ENCODE measurements around the gene COBLL1. TPM values are rescaled to one million over a fixed set of nuclear protein-coding genes. Genes with fewer than 3 reads are reported as not detected.

COBLL1 gene
- total and polyA plus RNA-seq, 3 donors from 2014 or later: 5.4 to 17.3 (median 14.5) TPM

GRCh38 chr2:164692958-164693357 is 148.7 kb downstream of the COBLL1 start:
- H3K4me1 ChIP-seq: no peaks in the 10 kb centered on the region
- H3K27me3 ChIP-seq: no peaks in the 10 kb centered on the region
- TF ChIP-seq POLR2A (IDR thresholded peaks at IDR 0.05) (no peak), CTCF (IDR thresholded peaks at IDR 0.05) (no peak)
- 78 to 84% methylated on average over 2 of the region's 2 CpGs for WGBS, 2 donors
- intact Hi-C loops (cut with DNase I; ENCODE audit: low total_unique reads): no loop called here
- no peak overlapping the region for H3K27ac ChIP-seq
- no peaks in the 10 kb centered on the region for H3K36me3 ChIP-seq (ENCODE audit: low read depth, missing control alignments)
- no peak overlapping the region for H3K4me3 ChIP-seq
- H3K9me3 ChIP-seq: no peaks in the 10 kb centered on the region
- DNase-seq: no peak

DNA sequence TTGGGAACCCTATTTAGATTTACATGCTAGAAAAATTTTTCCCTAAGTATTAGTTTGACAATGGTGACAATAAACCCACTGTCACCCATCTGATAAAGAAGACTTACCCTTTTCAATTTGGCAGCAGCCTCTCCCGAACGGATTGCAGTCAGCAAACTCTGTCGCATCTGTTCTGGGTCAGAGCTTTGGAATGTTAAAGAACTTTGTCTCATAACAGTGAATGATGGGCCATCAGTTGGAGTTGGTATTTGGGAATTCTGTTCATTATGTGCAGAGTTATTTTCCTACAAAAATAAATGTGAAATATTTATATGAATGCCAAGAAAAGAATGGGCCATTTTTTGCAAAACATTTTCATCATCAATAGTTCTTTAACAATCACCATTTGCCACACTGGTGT is 149.5 kb downstream of the COBLL1 start:
- TF ChIP-seq POLR2A (IDR thresholded peaks at IDR 0.05) (no peak), CTCF (IDR thresholded peaks at IDR 0.05) (no peak)
- no peaks in the 10 kb centered on the region for H3K4me1 ChIP-seq
- H3K4me3 ChIP-seq: no peak overlapping the region
- H3K27ac ChIP-seq: no peak overlapping the region
- intact Hi-C loops (cut with DNase I; ENCODE audit: low total_unique reads): no loop called here
- H3K9me3 ChIP-seq: no peaks in the 10 kb centered on the region
- no peaks in the 10 kb centered on the region for H3K27me3 ChIP-seq
- H3K36me3 ChIP-seq (ENCODE audit: low read depth, missing control alignments): no peaks in the 10 kb centered on the region
- no peak for DNase-seq
- 69 to 74% methylated on average over 3 of the region's 3 CpGs for WGBS, 2 donors

DNA sequence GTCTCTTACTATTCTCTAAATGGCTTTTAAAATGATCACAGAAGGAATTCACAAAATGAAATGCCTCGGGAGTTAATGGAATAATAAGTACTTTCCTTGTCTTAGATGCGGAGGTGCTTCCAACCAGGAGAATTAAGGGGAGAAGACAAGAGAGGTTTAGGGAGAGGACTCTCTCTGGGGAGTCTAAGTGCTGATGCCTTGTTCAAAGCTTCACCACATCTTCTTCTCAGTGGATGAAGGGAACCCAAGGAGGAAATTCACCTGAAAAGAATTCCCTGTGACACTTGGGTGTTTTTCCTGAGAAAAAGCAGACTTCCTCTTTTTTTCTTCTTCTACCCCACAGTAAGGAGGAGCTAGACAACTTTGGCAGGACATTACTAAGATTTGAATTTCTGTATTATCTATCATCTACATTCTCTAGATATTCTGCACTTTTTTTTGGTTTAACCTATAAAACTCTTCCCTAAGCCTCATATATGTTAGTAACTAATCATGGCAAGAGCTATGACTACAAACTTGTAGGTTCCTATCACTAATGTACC is 150.2 kb downstream of the COBLL1 start:
- no peak for TF ChIP-seq CTCF (IDR thresholded peaks at IDR 0.05)
- no peak for TF ChIP-seq POLR2A (IDR thresholded peaks at IDR 0.05)
- H3K27me3 ChIP-seq: no peaks in the 10 kb centered on the region
- H3K36me3 ChIP-seq (ENCODE audit: low read depth, missing control alignments): no peaks in the 10 kb centered on the region
- 83 to 92% methylated on average over 2 of the region's 2 CpGs for WGBS, 2 donors
- no peak overlapping the region for H3K27ac ChIP-seq
- H3K4me3 ChIP-seq: no peak overlapping the region
- no peaks in the 10 kb centered on the region for H3K4me1 ChIP-seq
- no peaks in the 10 kb centered on the region for H3K9me3 ChIP-seq
- intact Hi-C loops (cut with DNase I; ENCODE audit: low total_unique reads): no loop called here
- DNase-seq: no peak

GRCh38 chr2:164690361-164690760 is 151.3 kb downstream of the COBLL1 start:
- TF ChIP-seq CTCF (IDR thresholded peaks at IDR 0.05) (no peak), POLR2A (IDR thresholded peaks at IDR 0.05) (no peak)
- H3K27me3 ChIP-seq: no peaks in the 10 kb centered on the region
- WGBS, 2 donors: 88 to 94% methylated on average over 2 of the region's 2 CpGs
- no peak overlapping the region for H3K4me3 ChIP-seq
- H3K36me3 ChIP-seq (ENCODE audit: low read depth, missing control alignments): no peaks in the 10 kb centered on the region
- intact Hi-C loops (cut with DNase I; ENCODE audit: low total_unique reads): no loop called here
- H3K9me3 ChIP-seq: no peaks in the 10 kb centered on the region
- no peak overlapping the region for H3K27ac ChIP-seq
- no peak for DNase-seq
- no peaks in the 10 kb centered on the region for H3K4me1 ChIP-seq

GRCh38 chr2:164688896-164689419 is 152.7 kb downstream of the COBLL1 start:
- no peaks in the 10 kb centered on the region for H3K4me1 ChIP-seq
- WGBS, 2 donors: 90 to 96% methylated on average over 1 of the region's 1 CpG

More at GRCh38 chr2:164688896-164689419, 152.7 kb downstream of the COBLL1 start:
- no peak for TF ChIP-seq POLR2A (IDR thresholded peaks at IDR 0.05)
- no peak for TF ChIP-seq CTCF (IDR thresholded peaks at IDR 0.05)
- H3K9me3 ChIP-seq: no peaks in the 10 kb centered on the region
- no peaks in the 10 kb centered on the region for H3K36me3 ChIP-seq (ENCODE audit: low read depth, missing control alignments)
- DNase-seq: no peak
- no peaks in the 10 kb centered on the region for H3K27me3 ChIP-seq
- H3K4me3 ChIP-seq: no peak overlapping the region
- intact Hi-C loops (cut with DNase I; ENCODE audit: low total_unique reads): no loop called here
- no peak overlapping the region for H3K27ac ChIP-seq
